GM12865 (cell line): ENCODE results near the gene SRGN.

ENCODE experiments used
- DNase-seq: peaks from one replicate; pipeline ENCODE4 v3.0.0; 2010; ENCODE audit warnings: low read depth
- H3K4me3 ChIP-seq: 2 replicates; pipeline ENCODE4 v1.5.1; 2011; ENCODE audit warnings: mild to moderate bottlenecking, low read depth, low read length, control low read depth
- CTCF ChIP-seq: IDR thresholded peaks from 2 replicates; pipeline ENCODE4 v1.5.1; 2011; ENCODE audit warnings: low read length, control low read depth, low read depth, inconsistent platforms; ENCODE audit not compliant: insufficient read depth; ENCODE audit errors: missing control alignments

SRGN gene

GRCh38 chr10:69069090-69070042 lies 18.5 kb upstream of the SRGN start:
- DNase-seq: no peak
- TF ChIP-seq CTCF: no peak
- H3K4me3 ChIP-seq: no peak overlapping the region

GRCh38 chr10:69070951-69071350 lies 17.0 kb upstream of the SRGN start:
- TF ChIP-seq CTCF: no peak
- no peak for DNase-seq
- H3K4me3 ChIP-seq: no peak overlapping the region

- no peak overlapping the region for H3K4me3 ChIP-seq
- no peak for DNase-seq
- TF ChIP-seq CTCF: no peak
Observed at GRCh38 chr10:69071610-69072009, 16.3 kb upstream of the SRGN start.

GRCh38 chr10:69073026-69073425 lies 14.9 kb upstream of the SRGN start:
- DNase-seq: no peak
- H3K4me3 ChIP-seq: no peak overlapping the region
- no peak for TF ChIP-seq CTCF

- TF ChIP-seq CTCF: no peak
- H3K4me3 ChIP-seq: no peak overlapping the region
- no peak for DNase-seq
Observed at GRCh38 chr10:69073736-69074364, 14.1 kb upstream of the SRGN start.

- H3K4me3 ChIP-seq: no peak overlapping the region
- TF ChIP-seq CTCF: no peak
- no peak for DNase-seq
Observed at GRCh38 chr10:69074532-69074931, 13.4 kb upstream of the SRGN start.
